22Rv1 (cell line): ENCODE results near the gene CENPH.
"Not testable (repeated sequence)": the region's sequence is repeated elsewhere in the genome, so short reads cannot be mapped to it uniquely, and the experiment has no call there.

Experiments
- H3K27ac ChIP-seq: fragments of 450-650 bp; 2 replicates; pipeline ENCODE4 v1.5.1; 2017
- CTCF ChIP-seq: fragments of 450-650 bp; IDR thresholded peaks from 2 replicates; pipeline ENCODE4 v1.5.1; 2017; ENCODE audit warnings: mild to moderate bottlenecking
- ZFX ChIP-seq: fragments of 450-650 bp; IDR thresholded peaks from 2 replicates; pipeline ENCODE4 v1.6.1; 2017; ENCODE audit warnings: antibody characterized with exemption, borderline replicate concordance

CENPH gene

GRCh38 chr5:69189162-69190086 lies at the start of gene CENPH:
Gene CENPH (plus strand): TSS chr5:69189583. CDS start chr5:69189635, 52 bp downstream.
- 0 out of 2 replicates have a peak, but pooled peaks have one; percentile 1 for TF ChIP-seq CTCF
- TF ChIP-seq ZFX, result no peak
- peak within 1 kb of the TSS; percentile 94 for H3K27ac ChIP-seq

- not testable (repeated sequence) for H3K27ac ChIP-seq
These were observed 49.1 kb upstream of the CENPH start for GRCh38 chr5:69140239-69140638.

- TF ChIP-seq ZFX, result no peak
- no peak for TF ChIP-seq CTCF
These were observed 48.6 kb upstream of the CENPH start for GRCh38 chr5:69140827-69141226.

GRCh38 chr5:69148576-69148975 lies 40.8 kb upstream of the CENPH start:
- H3K27ac ChIP-seq, result not testable (repeated sequence)

More at GRCh38 chr5:69140827-69141226, 48.6 kb upstream of the CENPH start:
- H3K27ac ChIP-seq, result no peak overlapping the region

GRCh38 chr5:69148981-69149675 lies 40.3 kb upstream of the CENPH start:
- H3K27ac ChIP-seq, result no peak overlapping the region
- TF ChIP-seq ZFX, result no peak
- no peak for TF ChIP-seq CTCF

- TF ChIP-seq ZFX (no peak), CTCF (no peak)
- no peak overlapping the region for H3K27ac ChIP-seq
These were observed 39.7 kb upstream of the CENPH start for GRCh38 chr5:69149676-69150010.

- H3K27ac ChIP-seq, result no peak overlapping the region
- TF ChIP-seq ZFX (no peak), CTCF (no peak)
These were observed 36.7 kb upstream of the CENPH start for GRCh38 chr5:69152731-69153130.

GRCh38 chr5:69156456-69156855 lies 32.9 kb upstream of the CENPH start:
- TF ChIP-seq ZFX (no peak), CTCF (no peak)
- no peak overlapping the region for H3K27ac ChIP-seq
